ENCODE measurements around the gene EPHB2. TPM values are rescaled to one million over a fixed set of nuclear protein-coding genes. Genes with fewer than 3 reads are reported as not detected.
A peak's percentile ranks its signal among the peaks of the same experiment; 100 is the strongest.

EPHB2 gene
- total RNA-seq, 1 experiment from 2014 or later: 0.45 TPM

DNA sequence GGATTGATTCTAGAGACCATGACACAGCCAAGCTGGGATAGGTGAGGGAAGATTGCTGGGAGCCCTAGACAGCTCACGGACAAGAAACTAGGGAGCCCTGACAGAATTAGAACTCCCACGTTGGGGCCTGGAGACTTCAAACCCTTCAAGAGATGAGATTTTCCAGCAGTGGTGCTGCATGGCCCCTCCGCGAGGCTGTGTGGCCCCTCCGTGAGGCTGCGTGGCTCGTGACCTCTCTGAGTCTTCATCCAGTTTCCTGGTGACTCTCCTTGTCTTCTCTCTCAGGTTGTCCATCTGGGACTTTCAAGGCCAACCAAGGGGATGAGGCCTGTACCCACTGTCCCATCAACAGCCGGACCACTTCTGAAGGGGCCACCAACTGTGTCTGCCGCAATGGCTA lies 152.1 kb downstream of the EPHB2 start:
- Histone ChIP-seq H3K9me2 (replicated peaks; ENCODE audit: insufficient read depth, low read length) (no peaks in the 10 kb centered on the region), H2AFZ (ENCODE audit: low read length) (no peak overlapping the region), H3K9ac (ENCODE audit: low read length) (peak overlapping the region; percentile 49), H3K4me2 (ENCODE audit: low read depth, low read length, poor library complexity, severe bottlenecking) (peak overlapping the region; percentile 34), H3K27ac (ENCODE audit: low read length) (peak overlapping the region; percentile 49), H3K4me1 (ENCODE audit: low read length) (peaks cover 65% of the 10 kb centered on the region), H3K27me3 (ENCODE audit: low read length) (no peaks in the 10 kb centered on the region), H4K20me1 (ENCODE audit: insufficient read depth, low read depth, low read length) (no peaks in the 10 kb centered on the region), H3K79me2 (ENCODE audit: low read length) (no peaks in the 10 kb centered on the region), H3K36me3 (ENCODE audit: insufficient read depth, low read length) (no peaks in the 10 kb centered on the region), H3K9me3 (ENCODE audit: low read length) (no peaks in the 10 kb centered on the region), H3K4me3 (ENCODE audit: low read length) (no peak overlapping the region)
- no peak for DNase-seq

DNA sequence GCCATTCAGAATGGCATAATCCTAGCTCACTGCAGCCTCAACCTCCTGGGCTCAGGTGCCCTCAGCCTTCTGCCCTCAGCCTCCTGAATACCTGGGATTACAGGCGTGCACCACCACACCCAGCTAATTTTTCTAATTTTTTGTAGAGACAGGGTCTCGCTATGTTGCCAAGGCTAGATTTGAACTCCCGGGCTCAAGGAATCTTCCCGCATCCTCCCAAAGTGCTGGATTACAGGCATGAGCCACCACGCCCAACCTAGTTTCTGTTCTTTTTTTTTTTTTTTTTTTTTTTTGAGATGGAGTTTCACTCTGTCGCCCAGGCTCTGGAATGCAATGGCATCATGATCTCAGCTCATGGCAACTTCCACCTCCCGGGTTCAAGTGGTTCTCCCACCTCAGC lies 153.1 kb downstream of the EPHB2 start:
- no peaks in the 10 kb centered on the region for H3K27me3 ChIP-seq (ENCODE audit: low read length)
- no peaks in the 10 kb centered on the region for H3K9me2 ChIP-seq (replicated peaks; ENCODE audit: insufficient read depth, low read length)
- H4K20me1 ChIP-seq (ENCODE audit: insufficient read depth, low read depth, low read length): no peaks in the 10 kb centered on the region
- no peak for DNase-seq
- no peak overlapping the region for H3K4me2 ChIP-seq (ENCODE audit: low read depth, low read length, poor library complexity, severe bottlenecking)
- H2AFZ ChIP-seq (ENCODE audit: low read length): no peak overlapping the region
- H3K27ac ChIP-seq (ENCODE audit: low read length): no peak overlapping the region
- no peak overlapping the region for H3K4me3 ChIP-seq (ENCODE audit: low read length)
- no peaks in the 10 kb centered on the region for H3K9me3 ChIP-seq (ENCODE audit: low read length)
- H3K36me3 ChIP-seq (ENCODE audit: insufficient read depth, low read length): no peaks in the 10 kb centered on the region
- peaks cover 55% of the 10 kb centered on the region for H3K4me1 ChIP-seq (ENCODE audit: low read length)
- no peak overlapping the region for H3K9ac ChIP-seq (ENCODE audit: low read length)
- no peaks in the 10 kb centered on the region for H3K79me2 ChIP-seq (ENCODE audit: low read length)

DNA sequence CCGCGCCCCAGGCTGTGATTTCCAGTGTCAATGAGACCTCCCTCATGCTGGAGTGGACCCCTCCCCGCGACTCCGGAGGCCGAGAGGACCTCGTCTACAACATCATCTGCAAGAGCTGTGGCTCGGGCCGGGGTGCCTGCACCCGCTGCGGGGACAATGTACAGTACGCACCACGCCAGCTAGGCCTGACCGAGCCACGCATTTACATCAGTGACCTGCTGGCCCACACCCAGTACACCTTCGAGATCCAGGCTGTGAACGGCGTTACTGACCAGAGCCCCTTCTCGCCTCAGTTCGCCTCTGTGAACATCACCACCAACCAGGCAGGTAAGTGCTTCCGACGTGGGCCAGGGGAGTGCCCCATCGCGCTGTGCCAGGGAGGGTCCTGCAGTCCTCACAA lies 154.2 kb downstream of the EPHB2 start:
- Histone ChIP-seq H4K20me1 (ENCODE audit: insufficient read depth, low read depth, low read length) (no peaks in the 10 kb centered on the region), H3K4me3 (ENCODE audit: low read length) (no peak overlapping the region), H3K79me2 (ENCODE audit: low read length) (no peaks in the 10 kb centered on the region), H2AFZ (ENCODE audit: low read length) (no peak overlapping the region), H3K9ac (ENCODE audit: low read length) (no peak overlapping the region), H3K36me3 (ENCODE audit: insufficient read depth, low read length) (no peaks in the 10 kb centered on the region), H3K4me1 (ENCODE audit: low read length) (peaks cover 44% of the 10 kb centered on the region), H3K9me3 (ENCODE audit: low read length) (no peaks in the 10 kb centered on the region), H3K9me2 (replicated peaks; ENCODE audit: insufficient read depth, low read length) (no peaks in the 10 kb centered on the region), H3K27me3 (ENCODE audit: low read length) (no peaks in the 10 kb centered on the region), H3K4me2 (ENCODE audit: low read depth, low read length, poor library complexity, severe bottlenecking) (no peak overlapping the region), H3K27ac (ENCODE audit: low read length) (no peak overlapping the region)
- no peak for DNase-seq

DNA sequence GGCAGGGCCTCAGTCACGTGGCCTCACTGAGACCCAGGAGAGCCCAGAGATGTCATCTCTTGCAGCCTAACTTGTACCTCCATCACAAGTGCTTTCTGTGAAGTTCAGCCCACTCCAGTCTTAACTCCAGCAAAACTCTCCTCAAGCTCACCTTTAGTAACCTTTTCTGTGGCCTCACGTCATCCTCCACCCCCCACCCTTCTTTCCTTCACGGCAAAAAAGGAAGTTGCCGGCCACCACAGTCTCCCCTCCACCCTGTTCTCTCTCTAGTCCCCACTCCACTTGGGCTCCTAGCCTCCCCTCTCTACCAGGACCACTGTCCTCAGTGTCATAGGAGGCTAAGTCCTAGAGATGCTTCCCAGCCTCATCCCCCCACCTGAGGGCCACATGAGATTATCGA lies 155.1 kb downstream of the EPHB2 start:
- Histone ChIP-seq H3K27ac (ENCODE audit: low read length) (no peak overlapping the region), H3K9ac (ENCODE audit: low read length) (no peak overlapping the region), H3K4me1 (ENCODE audit: low read length) (peaks cover 36% of the 10 kb centered on the region), H2AFZ (ENCODE audit: low read length) (no peak overlapping the region), H3K36me3 (ENCODE audit: insufficient read depth, low read length) (no peaks in the 10 kb centered on the region), H3K79me2 (ENCODE audit: low read length) (no peaks in the 10 kb centered on the region), H3K27me3 (ENCODE audit: low read length) (no peaks in the 10 kb centered on the region), H4K20me1 (ENCODE audit: insufficient read depth, low read depth, low read length) (no peaks in the 10 kb centered on the region), H3K4me3 (ENCODE audit: low read length) (no peak overlapping the region), H3K9me2 (replicated peaks; ENCODE audit: insufficient read depth, low read length) (no peaks in the 10 kb centered on the region), H3K4me2 (ENCODE audit: low read depth, low read length, poor library complexity, severe bottlenecking) (no peak overlapping the region), H3K9me3 (ENCODE audit: low read length) (no peaks in the 10 kb centered on the region)
- no peak for DNase-seq

DNA sequence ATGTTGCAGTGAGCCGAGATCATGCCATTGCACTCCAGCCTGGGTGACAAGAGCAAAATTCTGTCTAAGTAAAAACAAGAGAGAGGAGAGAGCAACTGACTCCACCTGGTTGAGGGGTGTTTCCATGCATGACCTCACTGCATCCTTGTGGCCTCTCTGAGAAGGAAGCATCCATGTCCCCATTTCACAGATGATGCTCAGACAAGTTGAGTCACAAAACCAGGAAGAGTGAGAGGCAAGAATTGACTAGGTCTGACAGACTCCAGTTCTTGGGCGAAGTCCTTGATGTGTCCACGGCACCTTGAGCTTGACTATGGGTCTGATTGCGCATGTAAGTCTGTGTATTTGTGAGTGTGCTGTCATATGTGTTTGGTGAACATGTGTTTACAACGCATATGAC lies 156.2 kb downstream of the EPHB2 start:
- H3K4me1 ChIP-seq (ENCODE audit: low read length): peaks cover 24% of the 10 kb centered on the region
- no peaks in the 10 kb centered on the region for H4K20me1 ChIP-seq (ENCODE audit: insufficient read depth, low read depth, low read length)
- no peak overlapping the region for H3K9ac ChIP-seq (ENCODE audit: low read length)
- no peaks in the 10 kb centered on the region for H3K27me3 ChIP-seq (ENCODE audit: low read length)
- no peaks in the 10 kb centered on the region for H3K9me3 ChIP-seq (ENCODE audit: low read length)
- no peak overlapping the region for H2AFZ ChIP-seq (ENCODE audit: low read length)
- no peak overlapping the region for H3K4me2 ChIP-seq (ENCODE audit: low read depth, low read length, poor library complexity, severe bottlenecking)
- no peaks in the 10 kb centered on the region for H3K79me2 ChIP-seq (ENCODE audit: low read length)
- H3K4me3 ChIP-seq (ENCODE audit: low read length): no peak overlapping the region
- no peak for DNase-seq
- H3K36me3 ChIP-seq (ENCODE audit: insufficient read depth, low read length): no peaks in the 10 kb centered on the region
- H3K9me2 ChIP-seq (replicated peaks; ENCODE audit: insufficient read depth, low read length): no peaks in the 10 kb centered on the region
- no peak overlapping the region for H3K27ac ChIP-seq (ENCODE audit: low read length)

DNA sequence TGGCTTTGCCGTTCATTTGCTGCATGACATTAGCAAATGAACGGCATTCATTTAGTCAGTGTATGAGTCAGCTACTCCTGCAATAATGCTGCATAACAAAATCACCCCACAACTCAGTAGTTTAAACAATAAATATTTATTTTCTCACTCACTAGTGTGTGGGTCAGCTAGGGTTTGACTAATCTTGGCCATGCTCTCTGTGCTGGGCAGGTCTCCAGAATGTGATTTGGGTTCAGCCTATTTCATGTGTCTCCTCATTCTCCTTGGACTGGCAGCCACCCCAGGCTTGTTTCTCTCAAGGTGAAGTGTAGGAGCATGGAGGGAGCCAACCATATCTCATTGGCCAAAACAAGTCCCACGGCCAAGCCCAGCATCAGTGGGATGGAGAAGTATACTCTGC lies 157.7 kb downstream of the EPHB2 start:
- Histone ChIP-seq H3K27ac (ENCODE audit: low read length) (no peak overlapping the region), H2AFZ (ENCODE audit: low read length) (no peak overlapping the region), H3K79me2 (ENCODE audit: low read length) (no peaks in the 10 kb centered on the region), H3K36me3 (ENCODE audit: insufficient read depth, low read length) (no peaks in the 10 kb centered on the region), H3K4me1 (ENCODE audit: low read length) (peaks cover 10% of the 10 kb centered on the region), H3K4me3 (ENCODE audit: low read length) (no peak overlapping the region), H3K9me3 (ENCODE audit: low read length) (no peaks in the 10 kb centered on the region), H3K4me2 (ENCODE audit: low read depth, low read length, poor library complexity, severe bottlenecking) (no peak overlapping the region), H3K27me3 (ENCODE audit: low read length) (no peaks in the 10 kb centered on the region), H4K20me1 (ENCODE audit: insufficient read depth, low read depth, low read length) (no peaks in the 10 kb centered on the region), H3K9ac (ENCODE audit: low read length) (no peak overlapping the region), H3K9me2 (replicated peaks; ENCODE audit: insufficient read depth, low read length) (no peaks in the 10 kb centered on the region)
- DNase-seq: no peak

DNA sequence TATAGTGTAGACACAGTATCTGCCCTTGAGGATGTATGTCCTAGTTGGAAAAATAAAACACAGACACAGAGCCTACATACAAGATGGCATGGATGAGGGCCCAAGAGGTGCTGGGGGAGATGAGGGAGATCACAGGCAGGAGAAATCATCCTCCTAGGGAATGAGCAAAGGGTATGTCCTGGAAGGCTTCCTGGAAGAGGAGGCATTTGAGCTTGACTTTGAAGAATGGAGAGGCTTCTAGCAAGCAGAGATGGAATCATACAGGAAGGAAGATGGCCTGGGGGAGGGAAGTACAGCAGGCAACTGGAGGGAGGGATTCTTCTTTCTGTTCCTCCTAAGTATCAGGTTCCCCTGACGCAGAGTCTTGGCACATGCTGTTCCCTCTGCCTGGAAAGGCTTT lies 158.7 kb downstream of the EPHB2 start:
- Histone ChIP-seq H3K27ac (ENCODE audit: low read length) (no peak overlapping the region), H3K4me1 (ENCODE audit: low read length) (peaks cover 7% of the 10 kb centered on the region), H3K36me3 (ENCODE audit: insufficient read depth, low read length) (no peaks in the 10 kb centered on the region), H2AFZ (ENCODE audit: low read length) (no peak overlapping the region), H3K9me3 (ENCODE audit: low read length) (no peaks in the 10 kb centered on the region), H3K4me2 (ENCODE audit: low read depth, low read length, poor library complexity, severe bottlenecking) (no peak overlapping the region), H3K27me3 (ENCODE audit: low read length) (no peaks in the 10 kb centered on the region), H3K4me3 (ENCODE audit: low read length) (no peak overlapping the region), H4K20me1 (ENCODE audit: insufficient read depth, low read depth, low read length) (no peaks in the 10 kb centered on the region), H3K79me2 (ENCODE audit: low read length) (no peaks in the 10 kb centered on the region), H3K9me2 (replicated peaks; ENCODE audit: insufficient read depth, low read length) (no peaks in the 10 kb centered on the region), H3K9ac (ENCODE audit: low read length) (no peak overlapping the region)
- DNase-seq: no peak

DNA sequence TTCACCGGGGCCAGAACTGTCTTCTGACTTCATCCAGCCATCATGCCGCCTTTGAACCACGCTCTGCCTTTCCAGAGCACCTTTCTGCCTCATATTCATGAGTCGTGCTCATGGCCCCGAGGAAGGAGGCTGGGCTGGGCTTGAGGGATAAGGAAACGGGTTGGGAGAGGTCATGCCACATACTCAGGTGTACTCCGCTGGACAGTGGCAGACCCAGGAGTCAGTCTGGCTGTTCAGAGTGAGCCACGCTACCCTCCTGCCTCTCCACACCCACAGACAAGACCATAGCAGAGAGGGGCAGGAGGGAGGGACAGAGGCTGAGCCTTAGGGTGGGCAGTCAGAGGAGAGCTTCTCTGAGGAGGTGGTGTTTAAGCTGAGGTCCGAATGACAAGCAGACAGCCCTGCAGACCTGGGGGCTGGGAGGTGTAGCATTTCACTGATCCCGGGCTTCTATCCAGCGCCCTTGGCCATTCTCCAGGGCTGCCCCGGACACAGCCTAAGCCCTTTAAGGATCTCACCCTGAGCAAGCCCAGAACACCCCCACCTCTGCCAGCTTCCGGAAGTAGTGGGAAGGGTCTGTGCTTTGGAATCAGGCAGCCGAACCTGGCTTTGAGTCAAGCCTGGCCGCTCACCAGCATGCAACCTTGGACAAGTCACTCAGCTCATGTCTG lies 159.7 kb downstream of the EPHB2 start:
- Histone ChIP-seq H3K4me2 (ENCODE audit: low read depth, low read length, poor library complexity, severe bottlenecking) (no peak overlapping the region), H3K9me3 (ENCODE audit: low read length) (no peaks in the 10 kb centered on the region), H3K9me2 (replicated peaks; ENCODE audit: insufficient read depth, low read length) (no peaks in the 10 kb centered on the region), H3K27me3 (ENCODE audit: low read length) (no peaks in the 10 kb centered on the region), H3K79me2 (ENCODE audit: low read length) (no peaks in the 10 kb centered on the region), H3K4me1 (ENCODE audit: low read length) (peaks cover 7% of the 10 kb centered on the region), H3K4me3 (ENCODE audit: low read length) (no peak overlapping the region), H3K9ac (ENCODE audit: low read length) (no peak overlapping the region), H3K36me3 (ENCODE audit: insufficient read depth, low read length) (no peaks in the 10 kb centered on the region), H3K27ac (ENCODE audit: low read length) (no peak overlapping the region), H4K20me1 (ENCODE audit: insufficient read depth, low read depth, low read length) (no peaks in the 10 kb centered on the region), H2AFZ (ENCODE audit: low read length) (no peak overlapping the region)
- DNase-seq: no peak

All from Karpas-422 (cell line).